Right atrium auricular region (tissue), 2 donors: Measurements from ENCODE around the gene TSR3. TPM values are rescaled to one million over a fixed set of nuclear protein-coding genes. Genes with fewer than 3 reads are reported as not detected.

Experiments used
- DNase-seq: peaks from one replicate; pipeline ENCODE4 v3.0.0-alpha.2; 2019; ENCODE audit warnings: low spot score
- H3K27ac ChIP-seq, 2 donors: fragments of 200-600 bp; sonication (generic); 1 replicate in 1 of 2; 2 replicates in 1 of 2; pipeline ENCODE4 v1.5.1; 2016 to 2019
- H3K27me3 ChIP-seq, 2 donors: fragments of 200-600 bp; sonication (generic); one replicate each; pipeline versions ENCODE4 v1.5.1 to v1.6.0; 2017 to 2019
- H3K36me3 ChIP-seq: fragments of 200-600 bp; sonication (generic); one replicate; pipeline ENCODE4 v1.5.1; 2016
- H3K4me1 ChIP-seq, 2 donors: fragments of 200-600 bp; sonication (generic); one replicate each; pipeline versions ENCODE4 v1.5.1 to v1.6.0; 2017 to 2019
- H3K4me3 ChIP-seq, 2 donors: fragments of 200-600 bp; sonication (generic); 1 replicate in 1 of 2; 2 replicates in 1 of 2; pipeline ENCODE4 v1.5.1; 2017 to 2019; ENCODE audit warnings: mild to moderate bottlenecking in 1 of 2, moderate library complexity in 1 of 2
- H3K9me3 ChIP-seq, 2 donors: fragments of 200-600 bp; sonication (generic); one replicate each; pipeline ENCODE4 v1.5.1; 2019
- total RNA-seq, 2 donors: library from RNA; depleted of rRNA; stranded (reverse); fragments of >200 nt; gene quantifications; one replicate each; pipeline ENCODE4 v1.1.0, GENCODE V29; 2016
- TF ChIP-seq, protein P1 (sequence below), 2 donors: fragments of 200-600 bp; sonication (generic); IDR thresholded peaks; one replicate each; pipeline ENCODE4 v1.5.1; 2019; ENCODE audit warnings: antibody characterized with exemption in 2 of 2

The TSR3 gene
- total RNA-seq, 2 donors from 2014 or later, result 72.8 to 73.7 TPM

DNA sequence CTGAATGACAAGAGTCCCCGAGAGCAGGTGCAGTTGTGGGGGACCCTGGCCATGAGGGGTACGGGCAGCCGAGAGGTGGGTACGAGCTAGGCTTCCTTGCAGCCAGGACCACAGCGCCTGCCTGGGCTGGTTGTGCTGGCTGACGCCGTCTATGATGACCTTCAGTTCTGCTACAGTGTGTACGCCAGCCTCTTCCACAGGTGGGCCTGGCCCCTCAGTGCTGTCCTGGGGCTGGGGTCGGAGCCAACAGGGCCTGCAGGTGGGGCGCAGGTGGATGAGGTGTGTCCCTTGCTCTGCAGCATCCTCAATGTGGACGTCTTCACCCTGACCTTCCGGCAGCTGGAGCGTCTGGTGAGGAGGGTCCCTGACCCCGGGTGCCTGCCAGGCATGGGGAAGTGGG, 7.2 kb downstream of the TSR3 start:
- Histone ChIP-seq H3K36me3 (peaks cover 16% of the 10 kb centered on the region), H3K9me3 (no peaks in the 10 kb centered on the region), H3K27me3 (no peaks in the 10 kb centered on the region), H3K4me3 (no peak overlapping the region), H3K4me1 (peaks cover 0 to 7% of the 10 kb centered on the region in 2 donors), H3K27ac (no peak overlapping the region)
- TF ChIP-seq, protein P1, sequence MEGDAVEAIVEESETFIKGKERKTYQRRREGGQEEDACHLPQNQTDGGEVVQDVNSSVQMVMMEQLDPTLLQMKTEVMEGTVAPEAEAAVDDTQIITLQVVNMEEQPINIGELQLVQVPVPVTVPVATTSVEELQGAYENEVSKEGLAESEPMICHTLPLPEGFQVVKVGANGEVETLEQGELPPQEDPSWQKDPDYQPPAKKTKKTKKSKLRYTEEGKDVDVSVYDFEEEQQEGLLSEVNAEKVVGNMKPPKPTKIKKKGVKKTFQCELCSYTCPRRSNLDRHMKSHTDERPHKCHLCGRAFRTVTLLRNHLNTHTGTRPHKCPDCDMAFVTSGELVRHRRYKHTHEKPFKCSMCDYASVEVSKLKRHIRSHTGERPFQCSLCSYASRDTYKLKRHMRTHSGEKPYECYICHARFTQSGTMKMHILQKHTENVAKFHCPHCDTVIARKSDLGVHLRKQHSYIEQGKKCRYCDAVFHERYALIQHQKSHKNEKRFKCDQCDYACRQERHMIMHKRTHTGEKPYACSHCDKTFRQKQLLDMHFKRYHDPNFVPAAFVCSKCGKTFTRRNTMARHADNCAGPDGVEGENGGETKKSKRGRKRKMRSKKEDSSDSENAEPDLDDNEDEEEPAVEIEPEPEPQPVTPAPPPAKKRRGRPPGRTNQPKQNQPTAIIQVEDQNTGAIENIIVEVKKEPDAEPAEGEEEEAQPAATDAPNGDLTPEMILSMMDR (IDR thresholded peaks at IDR 0.05), result no peak
- no peak for DNase-seq

DNA sequence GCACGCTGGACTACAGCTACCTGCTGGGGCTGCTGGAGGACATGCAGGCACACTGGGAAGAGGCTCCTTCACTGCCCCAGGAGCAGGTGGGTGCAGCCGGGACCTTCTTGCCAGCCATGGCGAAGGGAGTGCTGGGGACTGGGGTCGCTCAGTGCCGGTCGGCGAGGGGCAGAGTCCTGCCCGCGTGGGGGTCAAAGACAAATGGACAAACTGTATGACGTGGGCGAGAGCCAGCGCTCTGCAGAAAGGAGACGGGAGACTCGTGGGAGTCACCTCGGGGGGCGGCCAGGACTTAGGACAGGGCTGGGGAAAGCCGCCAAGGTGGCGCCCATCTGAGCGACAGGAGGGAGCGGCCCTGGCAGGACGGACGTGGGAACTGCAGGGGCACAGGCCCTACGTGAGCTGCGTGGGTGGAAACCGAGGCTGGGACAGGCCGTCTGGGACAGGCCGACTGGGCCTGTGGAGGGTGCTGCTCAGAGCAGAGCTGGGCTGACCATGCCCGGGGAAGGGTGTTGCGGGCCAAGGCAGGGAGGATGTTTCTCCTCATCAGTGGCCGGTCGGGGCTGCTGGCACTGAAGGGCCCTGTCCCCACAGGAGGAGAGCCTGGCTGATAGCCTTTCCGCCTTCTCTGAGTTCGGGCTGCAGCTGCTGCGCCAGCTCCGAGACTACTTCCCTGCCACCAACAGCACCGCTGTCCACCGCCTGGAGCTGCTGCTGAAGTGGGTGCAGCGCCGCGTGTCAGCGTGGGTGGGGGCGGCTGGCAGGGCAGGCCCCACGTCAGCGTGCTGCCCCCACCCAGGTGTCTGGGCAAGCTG, 8.0 kb downstream of the TSR3 start:
- Histone ChIP-seq H3K27ac (no peak overlapping the region), H3K9me3 (no peaks in the 10 kb centered on the region), H3K27me3 (no peaks in the 10 kb centered on the region), H3K4me3 (peak overlapping the region in 1 of 2 donors; percentile 27), H3K4me1 (peaks cover 0 to 7% of the 10 kb centered on the region in 2 donors), H3K36me3 (peaks cover 7% of the 10 kb centered on the region)
- DNase-seq, result no peak
- TF ChIP-seq, protein P1 (IDR thresholded peaks at IDR 0.05), result no peak

DNA sequence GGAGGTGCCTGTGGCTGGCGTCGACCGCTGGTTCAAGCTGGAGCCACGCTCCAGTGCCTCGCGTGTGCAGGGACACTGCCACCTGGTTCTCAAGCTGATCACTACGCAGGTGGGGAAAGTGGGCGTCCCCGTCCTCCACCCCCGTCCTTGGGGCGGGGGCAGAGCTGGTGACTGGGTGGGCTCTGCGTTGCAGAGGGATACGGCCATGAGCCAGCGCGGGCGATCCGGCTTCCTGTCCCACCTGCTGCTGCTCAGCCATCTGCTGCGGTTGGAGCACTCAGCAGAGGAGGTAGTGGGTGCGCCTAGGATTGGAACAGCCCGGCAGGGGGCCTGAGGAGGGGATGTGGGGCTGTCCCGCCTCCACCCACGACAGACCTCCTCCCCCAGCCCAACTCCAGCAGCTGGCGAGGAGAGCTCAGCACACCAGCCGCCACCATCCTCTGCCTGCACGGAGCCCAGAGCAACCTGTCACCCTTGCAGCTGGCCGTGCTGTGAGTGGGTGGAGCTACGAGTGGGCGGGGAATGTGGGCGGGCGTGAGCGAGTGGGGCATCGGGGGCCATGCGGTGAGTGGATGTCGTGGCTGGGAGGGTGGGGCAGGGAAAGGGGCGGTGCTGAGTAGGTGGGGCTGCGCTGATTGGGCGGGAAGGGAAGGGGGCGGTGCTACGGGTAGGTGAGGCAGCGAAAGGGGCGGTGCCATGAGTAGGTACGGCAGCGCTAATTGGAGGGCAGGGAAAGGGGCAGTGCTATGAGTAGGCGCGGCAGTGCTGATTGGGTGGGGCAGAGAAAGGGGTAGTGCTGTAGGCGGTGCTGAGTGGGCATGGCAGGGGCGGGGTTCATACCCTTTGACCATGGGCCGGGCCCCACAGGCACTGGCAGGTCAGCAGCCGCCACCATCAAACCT, 8.9 kb downstream of the TSR3 start:
- H3K9me3 ChIP-seq, result no peaks in the 10 kb centered on the region
- TF ChIP-seq, protein P1 (IDR thresholded peaks at IDR 0.05), result no peak
- H3K27ac ChIP-seq, result no peak overlapping the region
- no peaks in the 10 kb centered on the region for H3K27me3 ChIP-seq
- H3K4me1 ChIP-seq, result peaks cover 0 to 7% of the 10 kb centered on the region in 2 donors
- peak overlapping the region in 1 of 2 donors; percentile 27 for H3K4me3 ChIP-seq
- DNase-seq, result peak; percentile 87
- no peaks in the 10 kb centered on the region for H3K36me3 ChIP-seq

DNA sequence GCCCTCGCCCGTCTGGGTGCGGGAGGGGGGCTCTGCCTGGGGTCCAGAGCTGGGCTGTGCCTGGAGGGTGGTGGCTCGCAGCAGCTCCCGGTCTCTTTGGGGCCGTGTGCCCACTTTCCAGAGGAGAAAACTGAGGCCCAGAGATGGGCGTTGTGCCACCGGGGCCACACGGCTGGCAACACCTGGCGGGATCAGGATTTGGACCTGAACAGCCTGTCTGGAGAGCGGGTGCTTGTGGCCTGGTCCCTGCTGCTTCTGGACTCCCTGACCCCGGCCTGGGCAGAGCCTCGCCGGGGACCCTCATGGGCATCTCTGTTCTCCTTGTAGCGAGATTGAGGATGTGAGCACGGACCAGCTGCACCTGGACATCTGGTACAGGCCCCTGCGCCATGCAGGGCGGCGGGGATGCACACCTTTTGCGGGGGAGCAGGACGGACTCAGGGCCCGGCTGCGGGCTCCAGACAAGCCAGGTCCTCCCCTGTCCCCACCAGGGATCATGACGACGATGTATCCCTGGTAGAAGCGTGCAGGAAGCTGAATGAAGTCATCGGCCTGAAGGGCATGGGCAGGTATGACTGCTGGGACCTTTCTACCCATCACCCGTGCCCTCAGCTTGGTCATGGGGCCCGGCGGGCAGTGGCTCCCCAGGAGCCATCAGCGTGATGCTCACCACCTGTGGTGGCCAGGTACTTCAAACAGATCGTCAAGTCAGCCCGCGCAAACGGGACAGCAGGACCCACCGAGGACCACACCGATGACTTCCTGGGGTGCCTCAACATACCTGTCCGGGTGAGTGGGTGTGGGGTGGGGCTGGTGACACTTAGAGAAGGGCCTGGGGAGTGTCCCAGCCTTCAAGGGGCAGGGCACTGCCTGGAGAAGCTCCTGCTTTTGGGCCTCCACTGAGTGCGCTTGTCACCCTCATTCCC, 9.9 kb downstream of the TSR3 start:
- no peaks in the 10 kb centered on the region for H3K9me3 ChIP-seq
- peaks cover 0 to 7% of the 10 kb centered on the region in 2 donors for H3K4me1 ChIP-seq
- no peaks in the 10 kb centered on the region for H3K36me3 ChIP-seq
- no peak for DNase-seq
- H3K4me3 ChIP-seq, result no peak overlapping the region
- TF ChIP-seq, protein P1 (IDR thresholded peaks at IDR 0.05), result no peak
- no peak overlapping the region for H3K27ac ChIP-seq
- H3K27me3 ChIP-seq, result no peaks in the 10 kb centered on the region
